ENCODE measurements around the gene BDKRB2. TPM values are rescaled to one million over a fixed set of nuclear protein-coding genes. Genes with fewer than 3 reads are reported as not detected.

Gene BDKRB2
- total and polyA plus RNA-seq, 9 donors = 0.40 to 3.3 (median 1.9) TPM

GRCh38 chr14:96285667-96286066 lies 81.0 kb downstream of the BDKRB2 start:
- no peak for DNase-seq
- no peak overlapping the region for H3K27ac ChIP-seq
- no peak for TF ChIP-seq POLR2A (IDR thresholded peaks at IDR 0.05)
- TF ChIP-seq CTCF (IDR thresholded peaks at IDR 0.05) = no peak
- no peak for TF ChIP-seq EP300 (IDR thresholded peaks at IDR 0.05)
- intact Hi-C loops (cut with DNase I) = no loop called here
- no peaks in the 10 kb centered on the region for H3K9me3 ChIP-seq
- no peaks in the 10 kb centered on the region for H3K27me3 ChIP-seq
- no peaks in the 10 kb centered on the region for H3K4me1 ChIP-seq (ENCODE audit: insufficient read depth)
- 46 to 57% (median 53%) methylated on average over 17 of the region's 17 CpGs for WGBS, 3 donors
- H3K36me3 ChIP-seq = no peaks in the 10 kb centered on the region
- no peak overlapping the region for H3K4me3 ChIP-seq

GRCh38 chr14:96286251-96286650 lies 81.6 kb downstream of the BDKRB2 start:
- 71 to 86% (median 73%) methylated on average over 1 of the region's 1 CpG for WGBS, 3 donors
- H3K4me1 ChIP-seq (ENCODE audit: insufficient read depth) = no peaks in the 10 kb centered on the region
- H3K4me3 ChIP-seq = no peak overlapping the region
- no peak overlapping the region for H3K27ac ChIP-seq
- no peaks in the 10 kb centered on the region for H3K9me3 ChIP-seq
- H3K36me3 ChIP-seq = no peaks in the 10 kb centered on the region
- no peak for DNase-seq
- H3K27me3 ChIP-seq = no peaks in the 10 kb centered on the region
- TF ChIP-seq CTCF (IDR thresholded peaks at IDR 0.05) (no peak), POLR2A (IDR thresholded peaks at IDR 0.05) (no peak), EP300 (IDR thresholded peaks at IDR 0.05) (no peak)
- intact Hi-C loops (cut with DNase I) = no loop called here

DNA sequence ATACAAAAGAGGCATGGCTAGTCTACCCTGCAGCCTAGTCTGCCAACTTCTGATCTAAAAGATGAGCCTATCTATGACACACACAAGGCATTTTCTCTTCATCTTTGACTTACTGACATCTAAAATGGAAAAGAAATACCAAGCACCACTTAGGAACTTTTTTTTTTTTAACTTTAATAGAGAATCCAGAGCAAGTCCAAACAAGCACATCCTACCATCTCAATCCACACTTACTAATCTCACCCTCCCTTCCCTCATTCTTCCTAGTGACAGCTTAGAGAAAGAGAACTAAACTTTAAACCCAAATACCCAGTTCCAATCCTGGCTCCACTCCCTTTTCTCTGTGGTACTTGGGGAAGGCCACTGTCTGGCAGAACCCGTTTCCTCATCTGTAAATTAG lies 83.2 kb downstream of the BDKRB2 start:
- DNase-seq = no peak
- intact Hi-C loops (cut with DNase I) = no loop called here
- H3K4me1 ChIP-seq (ENCODE audit: insufficient read depth) = no peaks in the 10 kb centered on the region
- H3K27me3 ChIP-seq = no peaks in the 10 kb centered on the region
- H3K4me3 ChIP-seq = no peak overlapping the region
- 93 to 95% (median 94%) methylated on average over 1 of the region's 1 CpG for WGBS, 3 donors
- H3K36me3 ChIP-seq = no peaks in the 10 kb centered on the region
- no peaks in the 10 kb centered on the region for H3K9me3 ChIP-seq
- TF ChIP-seq CTCF (IDR thresholded peaks at IDR 0.05) (no peak), EP300 (IDR thresholded peaks at IDR 0.05) (no peak), POLR2A (IDR thresholded peaks at IDR 0.05) (no peak)
- H3K27ac ChIP-seq = no peak overlapping the region

Small RNA genes lying within 50 kb of the gene (small RNA-seq; reads per million reads assigned to genes)
- gene CKS1BP1 = not detected

Other genes with a start within 250 kb of the BDKRB2 start
- 10 to 100 TPM in 1 of 7 donors, 1 to 10 TPM in 6; 3.9 to 17.5 (median 7.7) TPM for gene C14orf132, start 165.5 kb upstream of the BDKRB2 start, total RNA-seq
- gene C14orf132, start 165.5 kb upstream of the BDKRB2 start, polyA plus RNA-seq = 10 to 100 TPM in 1 of 2 donors, 1 to 10 TPM in 1; 6.0 to 20.3 TPM
- gene BDKRB1, start 51.4 kb downstream of the BDKRB2 start, total RNA-seq = 1 to 10 TPM in 1 of 7 donors, under 1 TPM in 1, not detected in 5; 0.87 to 5.3 TPM
- gene BDKRB1, start 51.4 kb downstream of the BDKRB2 start, polyA plus RNA-seq = under 1 TPM; 0.30 to 0.63 TPM
- 10 to 100 TPM; 20.2 to 33.1 (median 25.8) TPM for gene ATG2B, start 158.5 kb downstream of the BDKRB2 start, total RNA-seq
- 10 to 100 TPM in 1 of 2 donors, 1 to 10 TPM in 1; 5.3 to 14.1 TPM for gene ATG2B, start 158.5 kb downstream of the BDKRB2 start, polyA plus RNA-seq
- 10 to 100 TPM in 4 of 7 donors, 1 to 10 TPM in 3; 6.3 to 15.4 (median 10.1) TPM for gene GSKIP, start 158.7 kb downstream of the BDKRB2 start, total RNA-seq
- 10 to 100 TPM in 1 of 2 donors, 1 to 10 TPM in 1; 10.0 to 10.4 TPM for gene GSKIP, start 158.7 kb downstream of the BDKRB2 start, polyA plus RNA-seq
- 10 to 100 TPM in 1 of 7 donors, 1 to 10 TPM in 4, under 1 TPM in 2; 0.48 to 17.2 (median 1.4) TPM for gene AK7, start 187.3 kb downstream of the BDKRB2 start, total RNA-seq
- 1 to 10 TPM in 1 of 2 donors, under 1 TPM in 1; 0.47 to 1.2 TPM for gene AK7, start 187.3 kb downstream of the BDKRB2 start, polyA plus RNA-seq

Data from ovary (tissue), 9 donors.